ENCODE results near the gene UMOD.

DNA sequence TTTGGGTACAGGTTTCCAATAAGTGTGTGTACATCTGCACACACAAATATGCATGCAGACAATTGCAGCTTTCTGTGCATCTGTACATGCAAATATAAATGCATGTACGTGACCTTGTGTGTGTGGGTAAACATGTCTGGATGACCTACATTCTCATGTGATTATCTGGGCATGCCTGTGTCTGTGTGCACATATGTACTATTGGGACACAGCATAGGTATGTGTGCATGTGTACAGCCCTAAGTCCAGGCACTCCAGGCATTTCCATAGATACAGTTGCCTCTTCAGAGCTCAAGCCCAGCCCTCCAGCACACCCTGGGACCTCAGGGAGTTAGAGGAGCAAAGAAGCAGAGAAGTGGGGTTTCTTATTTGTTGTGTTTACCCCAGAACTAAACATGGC lies 18.1 kb downstream of the UMOD start:
- TF ChIP-seq, protein P1, sequence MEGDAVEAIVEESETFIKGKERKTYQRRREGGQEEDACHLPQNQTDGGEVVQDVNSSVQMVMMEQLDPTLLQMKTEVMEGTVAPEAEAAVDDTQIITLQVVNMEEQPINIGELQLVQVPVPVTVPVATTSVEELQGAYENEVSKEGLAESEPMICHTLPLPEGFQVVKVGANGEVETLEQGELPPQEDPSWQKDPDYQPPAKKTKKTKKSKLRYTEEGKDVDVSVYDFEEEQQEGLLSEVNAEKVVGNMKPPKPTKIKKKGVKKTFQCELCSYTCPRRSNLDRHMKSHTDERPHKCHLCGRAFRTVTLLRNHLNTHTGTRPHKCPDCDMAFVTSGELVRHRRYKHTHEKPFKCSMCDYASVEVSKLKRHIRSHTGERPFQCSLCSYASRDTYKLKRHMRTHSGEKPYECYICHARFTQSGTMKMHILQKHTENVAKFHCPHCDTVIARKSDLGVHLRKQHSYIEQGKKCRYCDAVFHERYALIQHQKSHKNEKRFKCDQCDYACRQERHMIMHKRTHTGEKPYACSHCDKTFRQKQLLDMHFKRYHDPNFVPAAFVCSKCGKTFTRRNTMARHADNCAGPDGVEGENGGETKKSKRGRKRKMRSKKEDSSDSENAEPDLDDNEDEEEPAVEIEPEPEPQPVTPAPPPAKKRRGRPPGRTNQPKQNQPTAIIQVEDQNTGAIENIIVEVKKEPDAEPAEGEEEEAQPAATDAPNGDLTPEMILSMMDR (IDR thresholded peaks at IDR 0.05), result no peak
- TF ChIP-seq POLR2A (IDR thresholded peaks at IDR 0.05), result no peak
